ENCODE data around the gene ZBED1.
"Not testable (repeated sequence)": the region's sequence is repeated elsewhere in the genome, so short reads cannot be mapped to it uniquely, and the experiment has no call there.

ZBED1 gene

DNA sequence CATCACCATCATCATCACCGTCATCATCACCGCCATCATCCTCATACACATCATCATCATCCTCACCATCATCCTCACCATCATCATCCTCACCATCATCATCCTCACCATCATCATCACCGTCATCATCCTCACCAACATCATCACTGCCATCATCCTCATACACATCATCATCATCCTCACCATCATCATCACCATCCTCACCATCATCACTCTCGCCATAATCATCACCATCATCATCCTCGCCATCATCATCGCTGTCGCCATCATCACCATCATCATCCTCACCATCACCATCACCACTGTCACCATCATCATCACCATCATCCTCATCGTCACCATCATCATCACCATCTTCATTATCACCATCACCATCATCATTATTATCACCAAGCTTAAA lies 19.8 kb upstream of the ZBED1 start:
- DNase-seq = no peak

DNA sequence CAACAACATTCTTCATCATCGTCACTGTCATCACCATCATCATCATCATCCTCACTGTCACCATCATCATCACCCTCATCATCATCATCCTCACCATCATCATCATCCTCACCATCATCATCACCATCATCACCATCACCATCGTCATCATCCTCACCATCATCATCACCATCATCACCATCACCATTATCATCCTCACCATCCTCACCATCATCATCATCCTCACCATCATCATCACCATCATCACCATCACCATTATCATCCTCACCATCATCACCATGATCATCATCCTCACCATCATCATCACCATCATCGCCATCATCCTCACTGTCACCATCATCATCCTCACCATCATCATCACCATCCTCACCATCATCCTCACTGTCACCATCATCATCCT lies 18.9 kb upstream of the ZBED1 start:
- not testable (repeated sequence) for DNase-seq

DNA sequence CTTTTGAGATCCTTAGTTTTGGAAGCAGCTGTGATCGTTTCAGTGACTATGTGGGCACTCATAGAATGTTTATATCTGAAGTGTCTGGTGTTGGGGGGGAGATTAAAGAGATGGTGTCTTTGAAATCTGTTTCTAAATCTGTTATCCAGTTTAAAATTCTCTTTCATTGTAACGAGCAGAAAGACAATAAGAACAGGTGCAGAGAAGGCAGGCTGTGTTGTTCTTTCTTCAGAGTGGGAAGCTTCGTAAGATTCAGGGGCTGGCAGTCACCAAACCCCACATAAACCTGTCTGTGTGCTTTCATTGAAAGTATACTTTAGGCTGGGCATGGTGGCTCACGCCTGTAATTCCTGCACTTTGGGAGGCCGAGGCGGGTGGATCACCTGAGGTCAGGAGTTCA lies 16.3 kb upstream of the ZBED1 start:
- DNase-seq = no peak

DNA sequence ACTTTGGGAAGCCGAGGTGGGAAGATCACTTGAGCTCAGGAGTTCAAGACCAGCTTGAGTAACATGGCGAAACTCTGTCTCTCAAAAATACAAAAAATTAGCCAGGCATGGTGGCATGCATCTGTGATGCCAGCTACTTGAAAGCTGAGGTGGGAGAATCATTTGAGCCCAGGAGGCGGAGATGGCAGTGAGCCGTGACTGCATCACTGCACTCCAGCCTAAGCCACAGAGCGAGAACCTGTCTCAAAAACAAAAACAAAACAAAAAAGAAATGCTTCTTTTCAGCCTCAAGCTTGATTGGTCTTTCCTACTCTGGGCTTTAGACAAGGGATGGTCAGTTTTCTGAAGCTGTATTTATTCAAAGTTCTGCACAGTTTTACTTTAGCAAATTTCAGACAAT lies 15.8 kb upstream of the ZBED1 start:
- no peak for DNase-seq

DNA sequence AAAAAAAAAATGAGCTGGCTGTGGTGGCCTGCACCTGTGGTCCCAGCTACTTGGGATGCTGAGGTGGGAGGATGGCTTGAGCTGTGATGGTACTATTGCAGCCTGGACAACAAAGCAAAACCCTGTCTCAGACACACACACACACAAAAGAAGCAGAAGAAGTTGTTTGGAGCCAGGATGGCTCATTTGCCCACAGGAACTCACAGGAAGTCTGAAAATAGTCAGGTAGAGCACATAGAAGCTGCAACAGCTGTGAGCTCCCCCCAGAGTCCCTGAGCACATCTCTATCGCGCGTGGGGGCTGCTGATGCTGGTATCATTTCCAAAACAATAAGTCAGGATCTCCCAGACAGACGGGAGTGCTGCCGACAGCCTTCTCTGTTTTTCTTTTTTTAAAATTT lies 13.4 kb upstream of the ZBED1 start:
- DNase-seq = no peak

DNA sequence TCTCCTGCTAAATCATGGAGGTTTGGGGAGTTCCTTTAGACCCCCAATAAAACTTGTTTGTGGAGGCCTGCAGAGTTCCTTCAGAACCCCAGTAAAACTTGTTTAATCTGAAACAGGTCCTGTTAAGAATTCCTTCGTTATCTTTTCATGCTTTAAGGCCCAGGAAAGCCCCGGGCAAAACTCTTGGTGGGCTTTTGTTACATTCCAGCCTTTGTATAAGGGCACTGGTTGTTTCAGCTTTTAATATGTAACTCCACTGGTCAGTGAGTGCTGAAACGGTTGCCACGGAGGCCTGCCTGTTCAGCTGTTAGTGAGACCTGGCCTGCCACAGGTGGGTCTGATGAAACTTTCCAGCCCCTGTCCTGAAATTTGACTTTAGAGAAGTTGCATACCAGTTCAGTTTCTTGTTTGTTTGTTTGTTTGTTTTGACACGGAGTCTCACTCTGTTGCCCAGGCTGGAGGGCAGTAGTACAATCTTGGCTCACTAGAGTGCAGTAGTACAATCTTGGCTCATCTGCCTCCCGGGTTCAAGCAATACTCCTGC lies 12.4 kb upstream of the ZBED1 start:
- no peak for DNase-seq

DNA sequence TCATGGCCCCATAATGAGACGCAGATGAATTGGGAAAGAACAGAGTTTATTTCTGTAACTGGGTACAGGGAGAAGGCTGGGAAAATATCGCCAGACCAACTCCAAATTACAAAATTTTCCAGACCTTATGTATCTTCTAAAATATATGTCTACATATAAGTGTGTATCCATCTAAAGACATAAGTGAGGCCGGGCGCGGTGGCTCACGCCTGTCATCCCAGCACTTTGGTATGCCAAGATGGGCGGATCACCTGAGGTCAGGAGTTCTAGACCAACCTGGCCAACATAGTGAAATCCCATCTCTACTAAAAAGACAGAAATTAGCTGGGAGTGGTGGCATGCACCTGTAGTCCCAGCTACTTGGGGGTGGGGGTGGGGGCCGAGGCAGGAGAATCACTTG lies 11.7 kb upstream of the ZBED1 start:
- DNase-seq = no peak

DNA sequence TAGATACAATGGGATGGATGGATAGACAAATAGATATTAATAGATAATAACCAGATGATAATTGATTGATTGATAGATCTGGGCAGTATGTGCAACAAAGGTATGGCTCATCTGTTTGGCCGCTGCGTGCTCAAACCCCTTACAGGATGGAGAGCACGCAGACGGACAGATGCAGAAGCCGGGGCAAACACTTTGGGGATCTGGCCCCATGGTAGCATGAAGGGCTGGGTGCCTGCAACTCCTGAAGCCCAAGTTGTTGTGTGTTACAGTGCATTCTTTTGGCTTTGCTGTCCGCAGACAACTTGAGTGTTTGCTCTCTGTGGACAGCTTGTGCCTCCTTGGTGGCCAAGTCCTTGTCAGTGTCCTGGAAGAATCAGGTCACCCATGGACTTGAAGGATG lies 10.6 kb upstream of the ZBED1 start:
- DNase-seq = no peak

DNA sequence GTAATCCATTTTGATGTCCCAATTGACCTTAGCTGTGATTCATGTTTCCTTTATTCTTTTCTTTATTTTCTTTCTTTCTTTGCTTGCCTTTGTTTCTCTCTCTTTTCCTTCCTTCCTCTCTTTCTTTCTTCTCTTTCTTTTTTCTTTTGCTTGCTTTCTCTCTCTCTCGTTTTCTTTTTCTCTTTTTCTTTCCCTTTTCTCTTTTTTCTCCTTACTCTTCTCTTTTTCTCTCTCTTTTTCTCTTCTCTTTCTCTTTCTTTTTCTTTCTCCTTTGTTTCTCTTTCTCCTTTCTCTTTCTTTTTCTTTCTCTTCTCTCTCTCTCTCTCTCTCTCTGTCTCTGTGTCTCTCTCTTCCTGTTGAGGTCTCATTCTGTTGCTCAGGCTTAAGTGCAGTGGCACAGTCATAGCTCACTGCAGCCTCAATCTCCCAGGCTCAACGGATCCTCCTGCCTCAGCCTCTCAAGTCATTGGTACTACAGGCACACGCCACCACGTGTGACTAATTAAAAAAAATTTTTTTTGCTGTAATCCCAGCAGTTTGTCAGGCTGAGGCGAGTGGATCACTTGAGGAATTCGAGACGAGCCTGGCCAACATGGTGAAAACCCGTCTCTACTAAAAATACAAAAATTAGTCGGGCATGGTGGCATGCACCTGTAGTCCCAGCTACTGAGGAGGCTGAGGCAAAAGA lies 8.0 kb upstream of the ZBED1 start:
- DNase-seq = no peak

DNA sequence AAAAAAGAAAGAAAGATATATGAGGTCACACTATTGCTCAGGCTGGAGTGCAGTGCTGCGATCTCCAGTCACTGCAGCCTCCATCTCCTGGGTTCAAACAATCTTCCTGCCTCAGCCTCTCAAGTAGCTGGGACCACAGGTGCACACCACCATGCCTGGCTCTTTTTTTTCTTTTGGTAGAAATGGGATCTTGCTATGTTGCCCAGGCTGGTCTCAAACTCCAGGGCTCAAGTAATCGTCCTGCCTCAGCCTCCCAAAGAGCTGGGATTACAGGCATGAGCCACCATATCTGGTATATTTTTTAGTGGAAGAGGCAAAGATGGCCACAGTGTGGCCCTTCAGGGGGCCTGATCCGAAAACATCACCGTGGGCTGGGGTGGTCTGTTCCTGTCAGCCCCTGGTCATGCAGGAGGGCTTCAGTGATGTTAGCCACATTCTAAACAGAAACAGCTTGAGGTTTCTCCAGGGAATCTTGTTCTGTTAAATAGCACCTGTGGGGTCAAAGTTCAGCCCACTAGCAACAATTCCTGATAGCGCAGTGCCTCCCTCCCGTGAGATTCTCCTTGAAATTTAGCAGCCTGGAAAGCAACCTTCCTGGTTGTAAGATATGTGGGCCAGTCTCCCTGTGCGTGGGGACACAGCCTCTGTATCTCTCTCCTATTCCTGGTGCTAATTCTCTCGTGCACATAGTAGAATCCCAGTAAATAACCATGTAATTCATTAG lies 7.3 kb upstream of the ZBED1 start:
- no peak for DNase-seq

DNA sequence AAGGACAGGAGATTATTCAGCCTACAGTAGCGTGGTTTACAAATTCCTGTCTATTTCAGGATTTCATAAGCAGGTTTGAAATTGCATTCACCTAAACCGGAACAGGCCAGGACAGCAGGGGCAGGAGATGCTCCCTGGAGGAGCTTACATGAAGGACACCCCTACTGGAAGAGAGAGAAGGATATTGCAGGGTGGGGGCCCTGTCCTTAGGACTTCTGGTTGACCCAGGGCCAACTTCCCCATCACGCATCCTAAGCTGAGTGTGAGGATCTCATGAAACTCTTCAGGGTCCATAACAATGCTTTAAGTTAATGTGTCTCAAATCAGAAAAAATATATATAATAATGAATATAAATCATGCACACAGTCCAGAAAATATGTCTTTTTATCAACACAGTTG lies 6.4 kb upstream of the ZBED1 start:
- DNase-seq = no peak

DNA sequence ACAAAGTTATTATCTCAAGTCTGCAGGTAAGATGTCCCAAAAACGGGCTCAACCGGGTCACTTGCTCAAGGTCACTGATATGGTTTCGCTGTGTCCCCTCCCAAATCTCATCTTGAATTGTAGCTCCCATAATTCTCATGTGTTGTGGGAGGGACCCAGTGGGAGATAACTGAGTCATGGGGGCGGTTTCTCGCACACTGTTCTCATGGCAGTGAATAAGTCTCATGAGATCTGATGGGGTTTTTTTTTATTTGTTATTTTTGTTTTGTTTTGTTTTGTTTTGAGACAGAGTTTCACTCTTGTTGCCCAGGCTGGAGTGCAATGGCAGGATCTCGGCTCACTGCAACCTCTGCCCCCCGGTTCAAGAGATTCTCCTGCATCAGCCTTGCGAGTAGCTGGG lies 4.6 kb upstream of the ZBED1 start:
- not testable (repeated sequence) for DNase-seq

DNA sequence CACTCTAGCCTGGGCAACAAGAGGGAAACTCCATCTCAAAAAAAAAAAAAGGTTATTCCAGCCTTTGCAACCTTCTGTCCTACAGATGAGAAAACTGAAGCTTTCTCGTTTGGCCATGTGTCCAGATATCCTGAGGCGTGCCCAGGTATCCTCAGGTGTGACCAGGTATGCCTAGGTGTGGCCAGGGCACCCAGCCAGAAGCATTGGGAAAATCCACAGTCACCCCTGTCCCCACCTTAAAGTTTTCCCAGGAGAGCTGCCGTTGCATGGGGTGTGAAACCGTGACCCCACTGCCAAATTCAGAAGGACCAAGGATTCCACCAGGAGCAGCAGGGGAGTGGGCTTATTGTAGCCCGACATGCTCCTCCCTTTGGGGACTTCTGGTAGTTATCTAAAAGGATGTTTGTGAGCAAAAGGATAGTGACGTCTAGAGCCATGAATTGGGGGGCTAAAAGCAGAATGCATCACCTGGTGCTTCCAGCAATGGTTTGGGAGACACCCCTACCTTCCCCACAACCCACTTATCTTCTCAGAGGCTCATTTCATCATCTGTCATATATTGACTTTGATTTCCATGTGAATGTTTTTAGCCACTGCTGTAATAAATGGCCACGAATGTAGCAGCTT lies 4.0 kb upstream of the ZBED1 start:
- no peak for DNase-seq

DNA sequence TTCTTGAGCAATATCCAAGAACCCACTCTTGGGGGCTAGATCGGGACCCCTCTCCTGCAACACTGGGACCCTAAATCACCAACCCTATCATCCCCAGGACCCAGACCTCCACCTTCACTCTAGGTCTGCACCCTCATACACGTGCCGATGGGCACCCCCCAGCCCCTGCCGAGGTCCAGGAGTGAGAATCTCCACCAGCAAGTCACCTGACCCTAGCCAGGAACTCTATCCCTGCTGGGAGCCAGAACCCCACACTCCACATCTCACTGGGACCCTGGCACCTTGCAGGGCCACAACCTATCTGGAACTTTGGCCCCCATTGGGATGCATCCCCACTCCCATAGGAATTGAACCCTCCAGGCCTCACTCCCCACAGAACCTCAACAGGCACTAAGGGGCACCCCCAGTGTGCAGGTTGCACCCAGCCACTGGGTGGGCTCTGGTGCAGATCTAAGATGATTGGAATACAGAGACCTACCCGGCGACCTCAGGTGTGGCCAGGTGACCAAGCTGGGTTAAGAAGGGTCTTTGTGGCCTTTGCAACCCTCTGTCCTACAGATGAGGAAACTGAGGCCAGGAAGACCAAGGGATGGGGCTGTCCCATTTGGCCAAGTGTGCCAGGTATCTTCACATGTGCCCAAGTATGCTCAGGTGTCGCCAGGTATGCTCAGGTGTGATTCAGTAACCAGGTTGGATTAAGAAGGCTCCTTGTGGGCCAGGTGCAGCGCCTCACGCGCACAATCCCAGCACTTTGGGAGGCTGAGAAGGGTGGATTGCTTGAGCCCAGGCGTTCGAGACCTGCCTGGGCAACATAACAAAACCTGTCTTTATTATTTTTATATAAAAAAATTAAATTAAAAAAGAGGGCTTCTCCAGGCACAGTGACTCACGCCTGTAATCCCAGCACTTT lies 3.1 kb upstream of the ZBED1 start:
- DNase-seq = no peak

DNA sequence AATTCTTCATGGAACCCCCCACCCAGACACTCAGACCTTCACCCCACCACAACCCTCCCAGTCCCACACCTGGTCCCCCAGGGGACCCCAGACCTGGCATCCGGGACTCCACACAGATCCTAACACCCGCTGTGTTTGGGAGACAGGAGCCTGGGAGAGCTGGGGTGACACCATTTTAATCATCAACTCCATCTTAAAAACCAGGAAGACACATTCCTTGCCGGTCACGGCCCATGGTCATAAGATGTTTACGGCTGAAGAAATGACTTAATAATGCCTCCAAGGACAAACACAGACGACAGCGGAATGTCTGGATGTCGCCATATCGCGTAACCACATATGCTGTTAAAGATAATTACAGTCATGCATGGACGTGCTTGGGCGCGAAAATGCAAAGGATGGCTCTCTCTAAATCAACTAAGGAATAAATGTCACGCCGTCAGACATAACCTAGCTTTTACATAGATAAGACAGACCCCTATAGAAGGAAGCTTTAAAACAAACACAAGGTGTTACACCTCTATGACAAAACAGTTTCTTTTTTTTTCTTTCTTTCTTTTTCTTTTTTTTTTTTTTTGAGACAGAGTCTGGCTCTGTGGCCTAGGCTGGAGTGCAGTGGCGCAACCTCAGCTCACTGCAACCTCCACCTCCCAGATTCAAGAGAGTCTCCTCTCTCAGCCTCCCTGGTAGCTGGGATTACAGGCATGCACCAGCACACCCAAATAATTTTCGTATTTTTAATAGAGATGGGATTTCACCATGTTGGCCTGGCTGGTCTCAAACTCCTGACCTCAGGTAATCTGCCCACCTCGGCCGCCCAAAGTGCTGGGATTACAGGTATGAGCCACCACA lies 2.1 kb upstream of the ZBED1 start:
- DNase-seq = no peak

DNA sequence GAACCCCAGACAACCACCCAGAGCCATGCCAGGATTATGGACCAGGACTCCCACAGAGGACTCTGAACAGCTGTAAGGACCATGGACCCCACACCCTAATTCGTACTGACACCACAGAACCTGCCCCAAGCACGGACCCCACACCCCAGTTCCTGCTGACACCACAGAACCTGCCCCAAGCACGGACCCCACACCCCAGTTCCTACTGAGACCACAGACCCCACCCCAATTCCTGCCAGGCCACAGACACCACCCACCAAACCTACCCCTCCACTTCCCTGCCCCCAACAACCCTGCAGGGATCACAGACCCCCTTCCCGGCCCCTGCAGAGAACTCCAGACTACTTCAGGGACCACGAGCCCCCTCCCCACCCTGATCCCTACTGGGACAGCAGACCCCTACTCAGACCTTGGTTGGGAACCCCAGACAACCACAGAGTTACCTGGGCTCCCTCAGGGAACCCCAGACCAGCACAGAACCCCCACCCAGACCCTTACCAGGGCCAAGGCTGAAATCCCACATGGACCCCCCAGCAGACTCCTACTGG lies 1.4 kb upstream of the ZBED1 start:
- DNase-seq = no peak

DNA sequence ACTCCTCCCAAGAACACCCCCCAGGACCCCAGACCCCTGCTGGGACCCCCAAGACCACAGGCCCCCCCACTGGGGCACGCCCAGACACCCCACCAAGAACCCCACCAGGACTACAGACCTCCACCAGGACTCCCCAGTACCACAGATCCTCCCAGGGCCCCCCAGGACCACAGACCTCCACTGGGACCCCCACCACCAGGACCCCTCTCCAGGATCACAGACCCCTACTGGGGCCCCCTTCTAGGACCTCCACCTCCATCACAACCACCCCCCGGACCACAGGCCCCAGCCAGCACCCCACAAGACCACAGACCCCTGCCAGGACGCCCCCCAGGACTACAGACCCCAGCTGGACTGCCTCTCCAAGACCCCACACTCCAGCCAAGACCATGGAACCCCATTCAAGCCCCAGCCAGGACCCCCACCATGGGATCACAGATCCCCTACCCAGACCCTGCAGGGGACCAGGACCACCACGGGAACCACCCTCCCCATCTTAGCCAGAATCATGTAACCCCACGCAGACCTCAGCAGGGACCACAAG lies 855 bp upstream of the ZBED1 start:
- no peak for DNase-seq

DNA sequence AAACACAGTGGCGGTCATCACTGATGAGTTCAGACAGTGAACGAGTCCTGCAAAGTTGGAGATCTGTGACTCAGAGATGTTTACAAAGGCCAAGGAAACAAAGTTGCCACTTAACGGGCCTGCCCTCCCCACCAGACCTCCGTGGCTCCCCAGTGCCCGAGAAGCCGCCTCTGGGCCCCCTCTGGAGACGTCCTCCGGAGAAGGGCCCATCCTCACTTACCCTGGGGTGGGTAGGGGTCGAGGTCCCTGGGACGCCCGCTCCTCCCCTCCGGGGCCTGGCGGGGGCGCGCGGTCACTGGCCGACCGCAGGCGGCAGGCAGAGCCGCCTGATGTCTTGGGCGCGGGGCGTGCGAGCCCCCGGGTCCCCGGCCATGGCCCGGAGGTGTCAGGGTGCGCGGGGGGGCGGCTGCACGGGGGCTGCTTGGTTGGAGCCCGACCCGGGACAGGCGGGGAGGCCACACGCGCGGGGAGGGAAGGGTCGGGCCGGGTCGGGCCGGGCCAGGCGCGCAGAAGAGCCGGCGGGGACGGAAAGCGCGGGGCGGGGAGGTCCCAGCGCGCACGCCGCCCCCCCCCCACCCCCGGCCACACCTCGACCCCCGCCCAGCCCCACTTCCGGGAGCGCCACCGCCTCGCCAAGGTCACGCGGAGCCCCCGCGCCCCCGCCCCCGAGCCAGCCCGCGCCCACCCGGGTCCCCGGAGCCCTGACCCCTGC lies 529 bp downstream of the ZBED1 start:
- no peak for DNase-seq

DNA sequence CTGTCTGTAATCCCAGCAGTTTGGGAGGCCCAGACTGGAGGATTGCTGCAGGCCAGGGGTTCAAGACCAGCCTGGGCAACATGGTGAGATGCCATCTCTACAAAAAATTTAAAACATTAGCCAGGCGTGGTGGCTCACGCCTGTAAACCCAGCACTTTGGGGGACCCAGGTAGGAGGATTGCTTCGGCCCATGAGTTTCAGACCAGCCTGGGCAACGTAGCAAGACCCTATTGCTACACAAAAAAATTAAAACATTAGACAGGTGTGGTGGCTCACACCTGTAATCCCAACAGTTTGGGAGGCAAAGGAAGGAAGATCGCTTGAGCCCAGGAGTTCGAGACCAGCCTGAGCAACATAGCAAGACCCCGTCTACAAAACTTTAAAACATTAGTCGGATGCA lies 1.3 kb downstream of the ZBED1 start:
- no peak for DNase-seq
